ENCODE measurements around the gene NADSYN1. TPM values are rescaled to one million over a fixed set of nuclear protein-coding genes. Genes with fewer than 3 reads are reported as not detected.

NADSYN1 gene
- total and polyA plus RNA-seq, 8 donors, result 18.4 to 77.3 (median 29.4) TPM

GRCh38 chr11:71410363-71410966 lies 42.5 kb upstream of the NADSYN1 start:
- no peaks in the 10 kb centered on the region for H3K4me1 ChIP-seq
- DNase-seq (no peak), FAIRE-seq (no peak), ATAC-seq (no peak)
- H3K4me3 ChIP-seq, result no peak overlapping the region
- intact Hi-C loops (cut with DNase I), result loop anchor here in 1 of 3 donors (10.0 kb wide), 1 partner anchor 596 kb away; no protein-coding TSS in a partner anchor
- H3K27ac ChIP-seq, result no peak overlapping the region
- TF ChIP-seq, protein P1, sequence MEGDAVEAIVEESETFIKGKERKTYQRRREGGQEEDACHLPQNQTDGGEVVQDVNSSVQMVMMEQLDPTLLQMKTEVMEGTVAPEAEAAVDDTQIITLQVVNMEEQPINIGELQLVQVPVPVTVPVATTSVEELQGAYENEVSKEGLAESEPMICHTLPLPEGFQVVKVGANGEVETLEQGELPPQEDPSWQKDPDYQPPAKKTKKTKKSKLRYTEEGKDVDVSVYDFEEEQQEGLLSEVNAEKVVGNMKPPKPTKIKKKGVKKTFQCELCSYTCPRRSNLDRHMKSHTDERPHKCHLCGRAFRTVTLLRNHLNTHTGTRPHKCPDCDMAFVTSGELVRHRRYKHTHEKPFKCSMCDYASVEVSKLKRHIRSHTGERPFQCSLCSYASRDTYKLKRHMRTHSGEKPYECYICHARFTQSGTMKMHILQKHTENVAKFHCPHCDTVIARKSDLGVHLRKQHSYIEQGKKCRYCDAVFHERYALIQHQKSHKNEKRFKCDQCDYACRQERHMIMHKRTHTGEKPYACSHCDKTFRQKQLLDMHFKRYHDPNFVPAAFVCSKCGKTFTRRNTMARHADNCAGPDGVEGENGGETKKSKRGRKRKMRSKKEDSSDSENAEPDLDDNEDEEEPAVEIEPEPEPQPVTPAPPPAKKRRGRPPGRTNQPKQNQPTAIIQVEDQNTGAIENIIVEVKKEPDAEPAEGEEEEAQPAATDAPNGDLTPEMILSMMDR (IDR thresholded peaks at IDR 0.05), result no peak
- H3K9me3 ChIP-seq, result no peaks in the 10 kb centered on the region
- H3K36me3 ChIP-seq, result no peaks in the 10 kb centered on the region
- no peaks in the 10 kb centered on the region for H3K27me3 ChIP-seq
- 67 to 84% methylated on average over 7 of the region's 7 CpGs for WGBS, 2 donors

- Histone ChIP-seq H3K36me3 (no peaks in the 10 kb centered on the region), H3K9me3 (no peaks in the 10 kb centered on the region), H3K4me1 (no peaks in the 10 kb centered on the region), H3K27me3 (no peaks in the 10 kb centered on the region), H3K4me3 (no peak overlapping the region), H3K27ac (no peak overlapping the region)
- no peak for DNase-seq
- intact Hi-C loops (cut with DNase I), result loop anchor here in 1 of 3 donors (10.0 kb wide), 1 partner anchor 600 kb away; no protein-coding TSS in a partner anchor
- ATAC-seq, result no peak
- FAIRE-seq, result no peak
- TF ChIP-seq, protein P1 (IDR thresholded peaks at IDR 0.05), result no peak
Measured at GRCh38 chr11:71414645-71415044, 38.4 kb upstream of the NADSYN1 start.

DNA sequence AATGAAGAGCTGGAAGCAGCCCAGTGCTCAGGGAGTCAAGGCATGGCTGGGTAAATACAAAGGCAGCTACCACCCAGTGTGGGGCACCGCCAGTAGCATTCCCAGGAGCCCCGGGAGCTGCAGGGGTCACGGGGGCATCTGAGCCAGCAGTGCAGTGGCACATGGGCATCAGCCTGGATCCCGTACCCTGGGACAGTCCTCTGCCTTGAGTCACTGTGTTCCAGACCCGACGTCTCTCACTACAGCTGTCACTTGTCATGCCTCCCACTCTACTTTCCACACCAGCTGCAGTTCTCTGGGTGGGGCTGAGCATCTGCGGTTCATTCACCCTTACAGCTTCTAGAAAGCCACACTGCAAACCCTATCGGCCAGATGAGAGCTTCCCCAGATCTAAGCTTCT lies 34.4 kb upstream of the NADSYN1 start:
- TF ChIP-seq, protein P1 (IDR thresholded peaks at IDR 0.05), result no peak
- intact Hi-C loops (cut with DNase I), result loop anchor here in 1 of 3 donors (10.0 kb wide), 1 partner anchor 604 kb away; no protein-coding TSS in a partner anchor

GRCh38 chr11:71420455-71421241 lies 32.4 kb upstream of the NADSYN1 start:
- TF ChIP-seq, protein P1 (IDR thresholded peaks at IDR 0.05), result peak; percentile 36 to 54 (median 44)
- Histone ChIP-seq H3K4me3 (no peak overlapping the region), H3K4me1 (no peaks in the 10 kb centered on the region), H3K27ac (no peak overlapping the region), H3K36me3 (no peaks in the 10 kb centered on the region), H3K9me3 (no peaks in the 10 kb centered on the region), H3K27me3 (no peaks in the 10 kb centered on the region)
- peak; percentile 63 to 84 (median 72) for ATAC-seq
- 59 to 62% methylated on average over 16 of the region's 16 CpGs for WGBS, 2 donors
- intact Hi-C loops (cut with DNase I), result no loop called here
- DNase-seq, result peak in 3 of 6 donors; percentile 27 to 46 (median 46)
- FAIRE-seq, result no peak

More for the DNA sequence above, 34.4 kb upstream of the NADSYN1 start:
- FAIRE-seq (no peak), DNase-seq (no peak), ATAC-seq (no peak)
- H3K27ac ChIP-seq, result no peak overlapping the region
- H3K9me3 ChIP-seq, result no peaks in the 10 kb centered on the region
- no peaks in the 10 kb centered on the region for H3K4me1 ChIP-seq
- no peaks in the 10 kb centered on the region for H3K36me3 ChIP-seq
- 76 to 84% methylated on average over 8 of the region's 8 CpGs for WGBS, 2 donors
- no peaks in the 10 kb centered on the region for H3K27me3 ChIP-seq
- no peak overlapping the region for H3K4me3 ChIP-seq
